ENCODE measurements around the gene CD34. TPM values are rescaled to one million over a fixed set of nuclear protein-coding genes. Genes with fewer than 3 reads are reported as not detected.

Gene CD34
- total RNA-seq, 1 donor from 2014 or later, result not detected

DNA sequence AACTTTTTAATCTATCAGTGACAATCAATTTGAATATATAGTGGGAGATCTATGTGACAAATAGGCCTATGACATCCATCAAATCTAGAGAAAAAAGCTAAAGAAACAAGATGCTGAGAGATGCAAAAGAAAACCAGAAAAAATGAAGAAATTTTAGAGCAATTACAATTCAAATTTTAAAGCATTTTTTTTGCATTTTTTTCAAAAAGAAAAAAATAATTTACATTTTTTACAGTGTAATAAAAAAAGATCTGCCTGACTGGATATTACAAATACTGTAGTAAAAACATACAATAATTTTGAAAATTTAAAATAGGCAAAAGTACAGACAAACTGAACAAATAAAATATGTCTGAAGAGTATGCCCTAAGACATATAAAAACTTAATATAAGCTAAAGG is 14.4 kb downstream of the CD34 start:
- Histone ChIP-seq H3K36me3 (ENCODE audit: control insufficient read depth, insufficient read depth, low read length) (no peaks in the 10 kb centered on the region), H3K4me3 (ENCODE audit: low read depth, low read length) (no peak overlapping the region), H3K27me3 (ENCODE audit: control insufficient read depth, insufficient read depth, low read length) (no peaks in the 10 kb centered on the region)
- no peak for FAIRE-seq
- DNase-seq (ENCODE audit: low read depth), result no peak
- TF ChIP-seq, protein P1, sequence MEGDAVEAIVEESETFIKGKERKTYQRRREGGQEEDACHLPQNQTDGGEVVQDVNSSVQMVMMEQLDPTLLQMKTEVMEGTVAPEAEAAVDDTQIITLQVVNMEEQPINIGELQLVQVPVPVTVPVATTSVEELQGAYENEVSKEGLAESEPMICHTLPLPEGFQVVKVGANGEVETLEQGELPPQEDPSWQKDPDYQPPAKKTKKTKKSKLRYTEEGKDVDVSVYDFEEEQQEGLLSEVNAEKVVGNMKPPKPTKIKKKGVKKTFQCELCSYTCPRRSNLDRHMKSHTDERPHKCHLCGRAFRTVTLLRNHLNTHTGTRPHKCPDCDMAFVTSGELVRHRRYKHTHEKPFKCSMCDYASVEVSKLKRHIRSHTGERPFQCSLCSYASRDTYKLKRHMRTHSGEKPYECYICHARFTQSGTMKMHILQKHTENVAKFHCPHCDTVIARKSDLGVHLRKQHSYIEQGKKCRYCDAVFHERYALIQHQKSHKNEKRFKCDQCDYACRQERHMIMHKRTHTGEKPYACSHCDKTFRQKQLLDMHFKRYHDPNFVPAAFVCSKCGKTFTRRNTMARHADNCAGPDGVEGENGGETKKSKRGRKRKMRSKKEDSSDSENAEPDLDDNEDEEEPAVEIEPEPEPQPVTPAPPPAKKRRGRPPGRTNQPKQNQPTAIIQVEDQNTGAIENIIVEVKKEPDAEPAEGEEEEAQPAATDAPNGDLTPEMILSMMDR (IDR thresholded peaks at IDR 0.05; ENCODE audit: insufficient read depth, low read length, severe bottlenecking), result no peak

GRCh38 chr1:207894704-207895103 is 16.2 kb downstream of the CD34 start:
- Histone ChIP-seq H3K27me3 (ENCODE audit: control insufficient read depth, insufficient read depth, low read length) (no peaks in the 10 kb centered on the region), H3K36me3 (ENCODE audit: control insufficient read depth, insufficient read depth, low read length) (no peaks in the 10 kb centered on the region), H3K4me3 (ENCODE audit: low read depth, low read length) (no peak overlapping the region)
- DNase-seq (ENCODE audit: low read depth) (no peak), FAIRE-seq (no peak)
- TF ChIP-seq, protein P1 (IDR thresholded peaks at IDR 0.05; ENCODE audit: insufficient read depth, low read length, severe bottlenecking), result no peak

GRCh38 chr1:207893737-207894582 is 17.0 kb downstream of the CD34 start:
- Histone ChIP-seq H3K27me3 (ENCODE audit: control insufficient read depth, insufficient read depth, low read length) (no peaks in the 10 kb centered on the region), H3K36me3 (ENCODE audit: control insufficient read depth, insufficient read depth, low read length) (no peaks in the 10 kb centered on the region), H3K4me3 (ENCODE audit: low read depth, low read length) (no peak overlapping the region)
- FAIRE-seq (no peak), DNase-seq (ENCODE audit: low read depth) (no peak)
- TF ChIP-seq, protein P1 (IDR thresholded peaks at IDR 0.05; ENCODE audit: insufficient read depth, low read length, severe bottlenecking), result no peak

DNA sequence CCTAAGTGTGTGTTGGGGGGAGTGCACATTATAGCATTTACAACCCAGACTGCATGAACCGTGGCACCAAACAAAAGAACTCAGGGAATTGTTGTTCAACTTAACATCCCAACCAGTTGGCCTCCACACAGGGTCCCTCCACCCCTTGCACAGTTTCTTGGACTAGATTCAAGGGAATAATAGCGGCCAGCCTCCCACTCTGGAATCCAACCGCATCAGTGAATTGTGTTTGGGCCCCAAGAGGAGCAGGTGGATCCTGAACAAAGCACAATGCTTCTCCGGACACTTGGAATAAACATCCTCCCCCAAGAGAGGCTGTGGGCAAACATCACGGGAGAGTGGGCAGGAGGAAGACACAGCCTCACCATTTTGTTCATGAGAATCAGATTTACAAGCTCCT is 18.2 kb downstream of the CD34 start:
- Histone ChIP-seq H3K27me3 (ENCODE audit: control insufficient read depth, insufficient read depth, low read length) (no peaks in the 10 kb centered on the region), H3K36me3 (ENCODE audit: control insufficient read depth, insufficient read depth, low read length) (no peaks in the 10 kb centered on the region), H3K4me3 (ENCODE audit: low read depth, low read length) (no peak overlapping the region)
- DNase-seq (ENCODE audit: low read depth) (no peak), FAIRE-seq (no peak)
- TF ChIP-seq, protein P1 (IDR thresholded peaks at IDR 0.05; ENCODE audit: insufficient read depth, low read length, severe bottlenecking), result no peak

DNA sequence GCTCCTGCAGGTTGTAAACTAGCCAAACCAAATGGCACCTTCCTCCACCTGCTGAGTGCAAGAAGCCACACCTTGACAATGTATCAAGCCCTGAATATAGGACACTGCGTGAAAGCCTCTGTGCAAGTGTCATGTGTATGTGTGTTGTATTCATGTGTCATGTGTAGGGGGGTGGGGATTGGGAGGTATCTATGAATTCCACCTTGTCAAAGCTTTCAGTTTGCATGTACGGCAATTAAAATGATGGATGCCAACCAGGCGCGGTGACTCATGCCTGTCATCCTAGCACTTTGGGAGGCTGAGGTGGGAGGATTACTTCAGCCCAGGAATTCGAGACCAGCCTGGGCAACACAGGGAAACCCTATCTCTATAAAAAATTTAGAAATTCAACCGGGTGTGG is 19.8 kb downstream of the CD34 start:
- FAIRE-seq (no peak), DNase-seq (ENCODE audit: low read depth) (no peak)
- H3K36me3 ChIP-seq (ENCODE audit: control insufficient read depth, insufficient read depth, low read length), result no peaks in the 10 kb centered on the region
- TF ChIP-seq, protein P1 (IDR thresholded peaks at IDR 0.05; ENCODE audit: insufficient read depth, low read length, severe bottlenecking), result no peak
- no peak overlapping the region for H3K4me3 ChIP-seq (ENCODE audit: low read depth, low read length)
- H3K27me3 ChIP-seq (ENCODE audit: control insufficient read depth, insufficient read depth, low read length), result no peaks in the 10 kb centered on the region

All from bronchial epithelial cell (primary cell).